ENCODE data around the gene DCC.
"Not testable (repeated sequence)": the region's sequence is repeated elsewhere in the genome, so short reads cannot be mapped to it uniquely, and the experiment has no call there.

The DCC gene

GRCh38 chr18:53443831-53444230, 1103.8 kb downstream of the DCC start:
- DNase-seq = no peak

GRCh38 chr18:53451902-53452301, 1111.9 kb downstream of the DCC start:
- DNase-seq = no peak

GRCh38 chr18:53457068-53457467, 1117.1 kb downstream of the DCC start:
- DNase-seq = no peak

DNA sequence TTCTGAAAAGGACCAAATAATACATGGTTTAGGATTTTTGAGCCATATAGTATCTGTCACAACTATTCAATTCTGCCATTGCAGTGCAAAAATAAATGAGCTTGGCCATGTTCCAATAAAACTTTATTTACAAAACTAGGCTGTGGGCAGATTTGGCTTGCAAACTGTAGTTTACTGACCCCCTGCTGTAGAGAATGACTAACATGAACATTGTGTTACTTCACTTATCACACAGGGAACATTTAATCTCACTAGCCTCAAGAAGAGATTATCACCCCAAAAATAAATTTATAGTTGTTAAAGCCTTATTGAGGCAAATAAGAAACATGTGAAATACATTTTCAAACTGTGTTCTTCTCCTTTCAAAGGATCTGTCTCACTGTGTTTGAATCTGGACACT, 1118.3 kb downstream of the DCC start:
- no peak for DNase-seq

- peak; percentile 80 for DNase-seq
Observed at GRCh38 chr18:53458944-53459580, 1119.1 kb downstream of the DCC start.

DNA sequence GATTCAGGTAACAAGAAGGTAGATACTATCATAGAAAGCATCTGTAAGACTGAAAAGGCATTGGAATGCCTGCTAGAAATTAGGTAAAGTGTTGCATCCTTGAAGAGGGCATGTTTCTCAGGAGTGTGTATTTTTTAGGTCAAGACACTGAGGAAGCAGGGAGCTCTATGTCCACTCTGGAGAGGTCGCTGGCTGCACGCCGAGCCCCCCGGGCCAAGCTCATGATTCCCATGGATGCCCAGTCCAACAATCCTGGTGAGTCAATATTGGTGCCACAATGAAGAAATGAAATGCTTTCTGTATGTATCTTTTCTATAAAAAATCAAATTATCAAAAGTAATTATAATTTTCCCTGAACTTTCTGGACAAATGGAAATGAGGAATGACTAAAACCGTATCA, 1127.8 kb downstream of the DCC start:
- DNase-seq = no peak

DNA sequence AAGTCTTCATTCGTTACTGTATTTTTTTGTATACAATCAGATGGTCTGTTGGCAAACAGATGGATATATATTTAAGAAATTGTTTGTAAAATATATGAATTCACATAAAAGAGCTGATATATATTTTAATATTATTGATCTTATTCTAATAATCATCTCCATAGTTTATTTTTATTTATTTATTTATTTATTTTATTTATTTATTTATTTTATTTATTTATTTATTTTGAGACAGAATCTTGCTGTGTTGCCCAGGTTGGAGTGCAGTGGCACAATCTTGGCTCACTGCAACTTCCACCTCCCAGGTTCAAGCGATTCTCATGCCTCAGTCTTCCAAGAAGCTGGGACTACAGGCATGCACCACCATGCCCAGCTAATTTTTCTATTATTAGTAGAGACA, 1128.2 kb downstream of the DCC start:
- DNase-seq = not testable (repeated sequence)

- DNase-seq = no peak
Observed at GRCh38 chr18:53472546-53472945, 1132.5 kb downstream of the DCC start.

- no peak for DNase-seq
Observed at GRCh38 chr18:53478155-53478554, 1138.2 kb downstream of the DCC start.

GRCh38 chr18:53486296-53486695, 1146.3 kb downstream of the DCC start:
- no peak for DNase-seq

DNA sequence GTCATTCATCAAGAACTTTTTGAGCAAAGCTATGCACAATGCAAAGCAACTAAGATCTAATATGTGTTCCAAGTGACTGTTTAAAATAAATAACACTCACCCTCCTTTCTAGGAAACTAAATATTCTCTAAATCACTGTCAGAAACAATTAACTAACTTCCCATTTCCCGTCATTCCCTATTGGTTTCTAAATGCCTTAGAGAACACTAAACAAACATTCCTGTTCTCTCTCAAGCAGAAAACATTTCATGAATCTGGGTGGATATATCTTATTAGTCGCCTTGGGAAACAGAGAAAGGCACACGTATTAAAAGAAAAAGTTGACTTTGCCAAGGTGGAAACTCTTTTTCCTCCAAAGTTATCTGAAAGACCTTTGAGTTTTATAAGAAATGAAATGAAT, 1149.3 kb downstream of the DCC start:
- no peak for DNase-seq

DNA sequence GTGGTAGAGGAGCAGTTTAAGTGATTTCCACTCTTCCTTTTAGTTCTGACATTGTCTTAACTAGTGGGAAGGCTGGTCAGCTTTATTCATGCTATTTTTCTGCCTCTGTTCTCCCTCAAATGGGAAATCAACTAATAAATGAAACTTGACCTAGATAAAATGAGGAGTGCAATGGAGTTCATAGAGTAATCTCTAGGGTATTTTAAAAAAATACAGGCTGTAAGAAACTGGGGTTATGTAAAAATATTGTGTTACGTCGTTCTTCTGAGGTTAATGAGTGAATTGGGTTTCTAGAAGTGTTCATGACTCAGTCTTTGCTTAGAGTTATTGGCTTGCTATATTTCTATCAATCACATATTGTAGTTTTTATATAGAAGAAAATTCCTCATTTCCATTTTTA, 1150.0 kb downstream of the DCC start:
- no peak for DNase-seq

- DNase-seq = no peak
Observed at GRCh38 chr18:53496028-53496427, 1156.0 kb downstream of the DCC start.

DNA sequence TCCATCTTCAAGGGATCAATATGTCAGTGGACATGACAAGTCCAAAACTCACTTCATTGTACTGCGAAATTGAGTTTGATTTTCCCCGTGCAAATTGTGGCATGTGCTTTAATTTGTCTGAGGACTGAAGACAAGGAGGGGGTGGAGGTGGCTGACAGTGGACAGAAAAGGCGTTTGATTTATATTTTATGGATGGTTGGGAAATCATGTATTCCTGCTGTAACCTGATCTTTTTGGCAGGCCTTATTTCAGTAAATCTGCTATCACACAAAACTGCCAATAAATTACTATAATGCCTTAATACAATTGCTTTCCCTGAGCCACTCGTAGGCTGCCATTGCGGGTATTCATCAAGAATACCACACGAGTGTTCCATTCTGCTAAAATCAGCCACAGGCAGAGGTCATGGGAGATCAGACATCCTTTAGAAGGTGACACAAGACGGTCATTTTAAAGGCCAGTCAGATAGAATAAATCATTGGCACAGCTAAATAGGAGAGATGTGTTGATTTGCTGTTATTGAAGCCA, 1164.0 kb downstream of the DCC start:
- no peak for DNase-seq

GRCh38 chr18:53508529-53508928, 1168.5 kb downstream of the DCC start:
- no peak for DNase-seq

DNA sequence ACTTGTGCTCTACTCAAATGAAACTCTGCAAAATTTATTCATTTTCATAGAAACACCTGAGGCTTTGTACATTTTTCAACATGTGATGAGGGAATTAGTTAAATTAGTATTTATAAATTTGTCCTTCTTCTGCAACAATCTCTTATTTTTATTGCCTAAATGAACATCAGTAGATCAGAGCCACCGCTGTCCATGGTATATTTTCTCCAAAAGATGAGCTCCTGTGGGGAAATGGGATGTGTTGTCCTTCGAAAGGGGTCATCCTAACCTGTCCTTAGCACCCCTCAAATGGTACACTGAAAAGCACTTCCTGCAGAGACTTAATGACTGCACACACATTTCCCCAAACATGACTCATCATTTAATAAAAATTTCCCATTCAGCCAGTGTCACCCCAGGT, 1169.9 kb downstream of the DCC start:
- no peak for DNase-seq

- DNase-seq = not testable (repeated sequence)
Observed at GRCh38 chr18:53511725-53512124, 1171.7 kb downstream of the DCC start.

GRCh38 chr18:53521068-53521467, 1181.1 kb downstream of the DCC start:
- no peak for DNase-seq

DNA sequence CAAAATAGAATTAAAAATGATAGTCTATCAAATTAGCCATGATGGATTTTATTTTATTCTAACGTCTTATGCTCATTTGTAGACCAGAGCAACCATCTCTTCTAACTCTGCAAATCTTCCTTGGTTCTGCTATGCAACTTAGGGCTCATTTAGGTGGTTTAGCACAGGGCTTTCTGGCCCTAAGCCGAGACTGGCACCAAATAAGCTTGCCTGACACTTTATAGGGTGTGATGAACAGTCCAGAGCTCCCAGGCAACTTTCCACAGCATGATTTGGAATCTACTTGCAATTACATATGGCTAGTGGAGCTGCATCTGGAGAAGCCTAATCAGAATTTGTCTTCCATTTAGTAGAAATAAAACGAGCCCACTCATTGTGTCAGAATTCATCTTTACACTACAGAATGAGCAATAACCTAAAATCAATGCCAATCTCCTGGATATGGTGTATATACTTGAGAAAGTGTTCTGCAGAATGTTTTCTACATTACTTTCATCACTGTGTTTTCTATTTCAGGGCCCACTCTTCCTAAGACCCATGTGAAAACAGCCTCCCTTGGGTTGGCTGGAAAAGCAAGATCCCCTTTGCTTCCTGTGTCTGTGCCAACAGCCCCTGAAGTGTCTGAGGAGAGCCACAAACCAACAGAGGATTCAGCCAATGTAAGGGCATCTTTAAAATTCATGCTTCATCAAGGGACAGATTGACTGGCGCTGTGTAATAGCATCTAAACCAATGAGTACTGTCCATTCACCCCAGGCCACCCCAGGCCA, 1186.3 kb downstream of the DCC start:
- no peak for DNase-seq

GRCh38 chr18:53527365-53527764, 1187.4 kb downstream of the DCC start:
- no peak for DNase-seq

DNA sequence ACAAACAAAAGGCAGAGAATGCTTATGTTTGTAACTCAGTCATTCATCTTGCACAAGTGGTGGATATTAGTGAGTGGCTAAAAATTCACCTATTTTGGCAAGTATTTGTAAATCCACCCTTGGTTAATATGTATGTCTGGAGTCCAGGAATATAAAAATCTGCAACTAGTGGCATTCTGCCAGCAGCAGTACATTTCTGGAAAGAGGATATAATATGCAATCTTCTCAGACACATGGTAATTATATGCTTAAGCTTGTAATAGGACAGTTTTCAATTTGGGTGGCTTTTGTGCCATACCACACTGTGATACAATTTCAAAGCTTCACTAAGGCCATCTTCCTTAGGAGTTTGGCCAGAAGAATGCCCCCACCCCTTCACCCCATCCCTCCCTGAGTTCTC, 1191.2 kb downstream of the DCC start:
- no peak for DNase-seq

- DNase-seq = no peak
Observed at GRCh38 chr18:53531896-53532295, 1191.9 kb downstream of the DCC start.

DNA sequence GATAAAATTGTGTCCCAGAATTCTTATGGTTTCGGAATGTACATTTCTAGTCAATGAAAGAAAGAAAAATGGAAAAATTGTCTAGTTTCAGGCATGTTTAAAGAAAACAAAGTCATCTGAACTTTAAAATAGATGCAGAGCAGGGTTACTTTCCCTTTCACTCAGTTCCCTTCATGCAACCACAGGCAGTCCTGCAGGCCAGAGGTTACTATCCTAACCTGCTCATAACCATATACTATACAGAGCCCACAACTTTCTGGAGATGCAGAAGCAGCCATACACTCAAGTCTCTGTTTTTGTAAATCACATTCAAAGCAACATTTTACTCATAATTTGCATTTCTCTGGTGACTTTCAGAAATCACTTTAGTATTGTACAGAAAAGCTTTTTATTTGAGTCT, 1194.2 kb downstream of the DCC start:
- no peak for DNase-seq

DNA sequence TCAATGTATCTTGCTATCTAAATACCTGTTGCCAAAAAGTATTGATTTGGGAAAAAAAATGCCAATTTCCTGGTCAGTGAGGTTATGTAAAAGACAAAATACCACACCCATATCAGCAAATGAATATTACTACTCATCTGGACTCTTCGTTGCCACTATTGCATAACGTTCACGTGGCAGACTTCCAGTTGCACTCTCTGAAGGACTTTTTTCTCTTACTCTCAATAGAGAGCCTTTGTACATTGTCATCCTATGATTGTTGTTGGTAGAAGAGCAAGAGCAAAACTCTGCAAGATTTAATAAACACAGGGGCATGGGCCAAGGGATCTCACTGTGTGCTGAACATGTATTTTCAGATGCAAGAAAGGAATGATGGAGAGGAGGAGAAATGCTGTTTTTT, 1194.7 kb downstream of the DCC start:
- DNase-seq = no peak

DNA sequence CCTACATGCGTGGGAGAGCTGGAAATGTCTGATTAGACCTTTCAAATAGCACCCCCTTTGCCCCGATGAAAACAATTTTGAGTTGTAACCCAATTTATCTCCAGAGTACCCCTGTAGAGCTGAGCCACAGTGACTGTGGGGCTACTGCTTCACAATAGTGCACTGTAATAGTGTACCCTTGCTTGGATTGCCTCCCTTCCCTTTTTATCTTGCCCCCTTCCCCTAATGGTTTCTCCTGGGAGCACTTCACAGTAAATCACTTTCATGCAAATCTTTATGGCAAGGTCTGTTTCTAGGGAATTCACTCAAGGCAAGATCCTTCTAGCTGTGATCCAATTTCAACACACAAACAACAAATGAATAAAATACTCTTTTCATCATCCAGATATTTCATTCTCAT, 1196.9 kb downstream of the DCC start:
- no peak for DNase-seq

All from NCI-H2171 (cell line).